ENCODE measurements around the gene PDE4A.

DNA sequence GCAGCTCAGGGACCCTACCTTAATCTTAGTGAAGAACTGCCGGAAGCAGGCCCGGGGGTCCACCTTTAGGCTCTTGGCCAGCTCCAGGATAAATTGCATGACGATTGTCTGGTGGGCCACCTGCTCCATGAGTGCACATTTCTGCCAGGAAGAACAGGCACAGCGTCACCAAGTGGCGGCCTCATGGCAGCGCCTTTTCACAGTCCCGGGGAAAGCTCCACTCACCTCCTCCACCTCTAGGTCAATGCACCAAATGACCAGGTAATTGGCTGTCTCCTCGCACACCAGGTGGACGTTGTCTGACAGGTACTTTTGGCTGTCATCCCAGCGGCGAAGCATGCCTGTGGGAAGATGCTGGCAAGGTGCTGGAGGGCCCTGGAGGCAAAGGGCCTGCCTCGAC, 25.3 kb upstream of the PDE4A start:
- TF ChIP-seq, protein P1, sequence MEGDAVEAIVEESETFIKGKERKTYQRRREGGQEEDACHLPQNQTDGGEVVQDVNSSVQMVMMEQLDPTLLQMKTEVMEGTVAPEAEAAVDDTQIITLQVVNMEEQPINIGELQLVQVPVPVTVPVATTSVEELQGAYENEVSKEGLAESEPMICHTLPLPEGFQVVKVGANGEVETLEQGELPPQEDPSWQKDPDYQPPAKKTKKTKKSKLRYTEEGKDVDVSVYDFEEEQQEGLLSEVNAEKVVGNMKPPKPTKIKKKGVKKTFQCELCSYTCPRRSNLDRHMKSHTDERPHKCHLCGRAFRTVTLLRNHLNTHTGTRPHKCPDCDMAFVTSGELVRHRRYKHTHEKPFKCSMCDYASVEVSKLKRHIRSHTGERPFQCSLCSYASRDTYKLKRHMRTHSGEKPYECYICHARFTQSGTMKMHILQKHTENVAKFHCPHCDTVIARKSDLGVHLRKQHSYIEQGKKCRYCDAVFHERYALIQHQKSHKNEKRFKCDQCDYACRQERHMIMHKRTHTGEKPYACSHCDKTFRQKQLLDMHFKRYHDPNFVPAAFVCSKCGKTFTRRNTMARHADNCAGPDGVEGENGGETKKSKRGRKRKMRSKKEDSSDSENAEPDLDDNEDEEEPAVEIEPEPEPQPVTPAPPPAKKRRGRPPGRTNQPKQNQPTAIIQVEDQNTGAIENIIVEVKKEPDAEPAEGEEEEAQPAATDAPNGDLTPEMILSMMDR (IDR thresholded peaks at IDR 0.05; ENCODE audit: extremely low read depth in 1 of 2, insufficient read depth in 1 of 2, low read depth in 1 of 2, low read length in 2 of 2), result no peak
- TF ChIP-seq POLR2AphosphoS5 (IDR thresholded peaks at IDR 0.05; ENCODE audit: insufficient read depth, low read depth, low read length), result no peak
- no peak for TF ChIP-seq EZH2 (IDR thresholded peaks at IDR 0.05; ENCODE audit: borderline replicate concordance, low read depth, low read length, severe bottlenecking)
- no peak for TF ChIP-seq POLR2A (IDR thresholded peaks at IDR 0.05; ENCODE audit: low read depth, low read length)
- no peak for TF ChIP-seq JUN (IDR thresholded peaks at IDR 0.05; ENCODE audit: borderline replicate concordance, insufficient read depth, insufficient read length, low read depth)
- no peak for TF ChIP-seq MYC (IDR thresholded peaks at IDR 0.05; ENCODE audit: low read depth, low read length)
- TF ChIP-seq, protein P2, sequence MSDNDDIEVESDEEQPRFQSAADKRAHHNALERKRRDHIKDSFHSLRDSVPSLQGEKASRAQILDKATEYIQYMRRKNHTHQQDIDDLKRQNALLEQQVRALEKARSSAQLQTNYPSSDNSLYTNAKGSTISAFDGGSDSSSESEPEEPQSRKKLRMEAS (IDR thresholded peaks at IDR 0.05; ENCODE audit: insufficient read depth, insufficient read length), result no peak
- no peak for TF ChIP-seq GATA2 (IDR thresholded peaks at IDR 0.05; ENCODE audit: insufficient read depth, insufficient read length, low read depth, low read length)
- no peak for TF ChIP-seq FOS (IDR thresholded peaks at IDR 0.05; ENCODE audit: borderline replicate concordance, insufficient read depth, low read length)

Data from endothelial cell of umbilical vein (primary cell).